Measurements from ENCODE around the gene HDAC11.

- TF ChIP-seq RFX5 (IDR thresholded peaks at IDR 0.05; ENCODE audit: low read depth, low read length) = no peak
- TF ChIP-seq ZZZ3 (IDR thresholded peaks at IDR 0.05; ENCODE audit: control insufficient read depth, insufficient read length, low read depth) = no peak
- TF ChIP-seq HCFC1 (IDR thresholded peaks at IDR 0.05; ENCODE audit: low read length) = no peak
- no peak for TF ChIP-seq RCOR1 (conservative IDR thresholded peaks at IDR 0.05; ENCODE audit: low read depth, low read length)
Measured at GRCh38 chr3:13518516-13518953, 38.4 kb downstream of the HDAC11 start.
